GM12864 (cell line): ENCODE results near the gene CCDC137.
A peak's percentile ranks its signal among the peaks of the same experiment; 100 is the strongest.

Source experiments
- DNase-seq: peaks from one replicate; pipeline ENCODE4 v3.0.0-alpha.2; 2011; ENCODE audit warnings: low read depth
- H3K4me3 ChIP-seq: 2 replicates; pipeline ENCODE4 v1.5.1; 2011; ENCODE audit warnings: mild to moderate bottlenecking, low read depth, low read length, control low read depth
- TF ChIP-seq, protein P1 (sequence below): IDR thresholded peaks from 2 replicates; pipeline ENCODE4 v1.5.1; 2011; ENCODE audit warnings: low read depth, mild to moderate bottlenecking, moderate library complexity, low read length, control low read depth, inconsistent platforms; ENCODE audit errors: missing control alignments

Gene CCDC137

GRCh38 chr17:81707725-81708646, 41.4 kb downstream of the CCDC137 start:
- DNase-seq, result no peak

GRCh38 chr17:81708739-81709185, 42.2 kb downstream of the CCDC137 start:
- DNase-seq, result no peak
- TF ChIP-seq, protein P1, sequence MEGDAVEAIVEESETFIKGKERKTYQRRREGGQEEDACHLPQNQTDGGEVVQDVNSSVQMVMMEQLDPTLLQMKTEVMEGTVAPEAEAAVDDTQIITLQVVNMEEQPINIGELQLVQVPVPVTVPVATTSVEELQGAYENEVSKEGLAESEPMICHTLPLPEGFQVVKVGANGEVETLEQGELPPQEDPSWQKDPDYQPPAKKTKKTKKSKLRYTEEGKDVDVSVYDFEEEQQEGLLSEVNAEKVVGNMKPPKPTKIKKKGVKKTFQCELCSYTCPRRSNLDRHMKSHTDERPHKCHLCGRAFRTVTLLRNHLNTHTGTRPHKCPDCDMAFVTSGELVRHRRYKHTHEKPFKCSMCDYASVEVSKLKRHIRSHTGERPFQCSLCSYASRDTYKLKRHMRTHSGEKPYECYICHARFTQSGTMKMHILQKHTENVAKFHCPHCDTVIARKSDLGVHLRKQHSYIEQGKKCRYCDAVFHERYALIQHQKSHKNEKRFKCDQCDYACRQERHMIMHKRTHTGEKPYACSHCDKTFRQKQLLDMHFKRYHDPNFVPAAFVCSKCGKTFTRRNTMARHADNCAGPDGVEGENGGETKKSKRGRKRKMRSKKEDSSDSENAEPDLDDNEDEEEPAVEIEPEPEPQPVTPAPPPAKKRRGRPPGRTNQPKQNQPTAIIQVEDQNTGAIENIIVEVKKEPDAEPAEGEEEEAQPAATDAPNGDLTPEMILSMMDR, result no peak
- H3K4me3 ChIP-seq, result no peak overlapping the region

More at GRCh38 chr17:81707725-81708646, 41.4 kb downstream of the CCDC137 start:
- H3K4me3 ChIP-seq, result no peak overlapping the region
- TF ChIP-seq, protein P1, result no peak

DNA sequence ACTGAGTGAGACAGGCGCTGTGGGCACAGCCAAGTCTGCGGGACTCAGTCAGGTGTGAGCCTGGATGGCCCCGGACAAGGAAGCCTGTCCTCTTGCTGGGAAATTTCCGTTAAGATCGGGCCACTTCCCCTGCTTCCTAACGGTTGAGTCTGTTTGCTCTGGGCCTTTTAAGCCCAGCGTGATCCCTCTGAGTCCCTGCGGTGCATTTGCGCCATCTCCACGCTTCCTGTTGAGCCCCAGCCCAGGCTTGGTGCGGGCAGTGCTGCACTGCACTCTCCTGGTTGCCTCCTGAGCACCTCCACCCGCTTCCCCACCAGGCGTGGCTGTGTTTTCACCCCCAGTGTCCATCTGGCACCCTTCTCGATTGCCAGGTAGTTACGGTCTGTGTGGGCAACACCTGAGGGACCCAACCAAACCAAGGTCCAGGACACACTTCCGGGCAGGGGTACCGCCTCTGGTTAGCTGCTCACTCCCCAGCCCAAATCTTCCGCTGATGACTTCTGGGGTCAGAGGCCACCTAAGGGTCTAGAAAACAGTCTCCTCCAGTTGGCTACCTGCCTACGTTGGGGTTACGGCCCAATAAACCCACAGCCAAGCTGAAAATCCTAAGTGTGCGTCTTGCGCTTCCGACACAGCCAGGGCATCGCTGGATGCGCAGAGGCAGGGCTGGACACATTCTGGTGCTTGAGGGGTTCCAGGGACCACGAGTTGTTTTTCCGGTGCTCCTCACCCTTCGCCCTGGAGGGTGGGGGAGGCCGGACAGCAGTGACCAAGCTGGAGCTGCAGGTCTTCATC, 44.2 kb downstream of the CCDC137 start:
- TF ChIP-seq, protein P1, result no peak
- H3K4me3 ChIP-seq, result peak overlapping the region; percentile 47
- DNase-seq, result no peak

- TF ChIP-seq, protein P1, result no peak
- peak; percentile 49 for DNase-seq
- peak within 1 kb of the TSS; percentile 80 for H3K4me3 ChIP-seq
Observed at GRCh38 chr17:81711814-81712467, 45.4 kb downstream of the CCDC137 start, which contains the start of gene SLC25A10. TSS of gene SLC25A10 (plus strand) at chr17:81712284. CDS start at chr17:81712427, 143 bp downstream.

DNA sequence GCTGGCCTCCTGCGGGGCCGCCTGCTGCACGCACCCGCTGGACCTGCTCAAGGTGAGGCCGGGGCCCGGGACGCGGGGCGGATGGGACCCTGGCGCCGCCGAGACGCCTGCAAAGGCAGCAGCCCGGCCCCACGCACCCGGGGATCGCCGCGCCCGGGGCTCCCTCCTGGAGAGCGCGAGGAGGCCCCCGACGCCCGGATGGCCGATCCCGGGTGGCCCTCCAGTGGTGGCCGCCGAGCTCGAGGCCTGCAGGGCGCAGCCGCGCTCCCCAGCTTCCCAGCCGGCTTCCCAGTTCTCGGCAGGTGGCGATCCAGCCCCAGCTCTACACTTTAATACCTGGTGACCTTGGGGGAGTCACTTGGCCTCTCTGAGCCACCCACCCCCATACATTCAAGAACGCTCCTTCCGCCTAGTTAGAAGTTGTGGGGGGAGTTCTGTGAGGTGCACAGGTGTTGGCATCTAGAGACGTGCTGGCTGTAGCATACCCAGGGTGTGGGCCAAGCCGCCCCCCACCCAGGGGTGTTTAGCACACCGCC, 46.0 kb downstream of the CCDC137 start:
- no peak for DNase-seq
- TF ChIP-seq, protein P1, result no peak
- H3K4me3 ChIP-seq, result peak overlapping the region; percentile 80

DNA sequence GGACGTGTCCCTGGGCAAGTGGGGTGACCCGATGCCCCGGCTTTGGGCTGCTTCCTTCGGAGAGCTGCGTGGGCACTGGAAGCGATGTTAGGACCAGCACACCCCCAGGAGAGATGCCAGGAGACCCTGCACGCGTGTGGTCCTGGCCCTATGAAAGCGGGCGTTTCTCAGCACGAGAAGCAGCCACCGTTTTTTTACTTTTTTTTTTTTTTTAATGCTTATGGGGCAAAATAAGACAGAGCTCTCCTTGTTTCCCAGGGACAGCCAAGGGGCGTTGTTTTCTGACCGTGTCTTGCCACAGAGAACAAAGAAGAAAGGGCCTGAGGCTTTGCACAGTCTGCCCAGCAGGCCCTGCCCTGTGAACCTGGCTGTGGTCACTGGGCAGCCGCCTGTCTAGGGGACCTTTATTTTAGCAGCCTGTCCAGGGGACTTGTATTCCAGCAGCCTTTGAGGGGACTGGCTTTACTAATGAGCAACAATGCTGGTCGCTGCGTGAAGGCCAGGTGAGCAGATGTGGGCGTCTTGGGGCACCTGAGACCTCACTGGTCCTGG, 46.5 kb downstream of the CCDC137 start:
- TF ChIP-seq, protein P1, result no peak
- H3K4me3 ChIP-seq, result peak overlapping the region; percentile 80
- no peak for DNase-seq
